Smooth muscle cell (in vitro differentiated cells): ENCODE results near the gene JADE2. TPM values are rescaled to one million over a fixed set of nuclear protein-coding genes. Genes with fewer than 3 reads are reported as not detected.

Experiments used
- DNase-seq: peaks from one replicate; lab custom pipeline; 2025; ENCODE audit not compliant: unreplicated experiment; lab: John Stamatoyannopoulos, UW
- H2AFZ ChIP-seq: fragments of 200-600 bp; sonication (generic); 2 replicates; pipeline ENCODE4 v1.6.0; 2016; ENCODE audit warnings: antibody characterized with exemption, low read depth, mild to moderate bottlenecking
- H3F3A ChIP-seq: fragments of 200-600 bp; sonication (generic); 2 replicates; pipeline ENCODE4 v1.6.0; 2017; ENCODE audit warnings: antibody characterized with exemption, low read depth
- H3K27ac ChIP-seq: fragments of 200-600 bp; sonication (generic); 2 replicates; pipeline ENCODE4 v1.5.1; 2016; ENCODE audit warnings: low read depth, mild to moderate bottlenecking
- H3K27me3 ChIP-seq: fragments of 200-600 bp; sonication (generic); 2 replicates; pipeline ENCODE4 v1.6.1; 2016; ENCODE audit warnings: low read depth, mild to moderate bottlenecking
- H3K36me3 ChIP-seq: fragments of 200-600 bp; sonication (generic); 2 replicates; pipeline ENCODE4 v1.5.1; 2016; ENCODE audit warnings: low read depth
- H3K4me1 ChIP-seq: fragments of 200-600 bp; sonication (generic); 2 replicates; pipeline ENCODE4 v1.5.1; 2016; ENCODE audit warnings: low read depth
- H3K4me2 ChIP-seq: fragments of 200-600 bp; sonication (generic); 2 replicates; pipeline ENCODE4 v1.6.0; 2016; ENCODE audit warnings: mild to moderate bottlenecking
- H3K4me3 ChIP-seq: fragments of 200-600 bp; sonication (generic); 2 replicates; pipeline ENCODE4 v1.5.1; 2016; ENCODE audit warnings: mild to moderate bottlenecking
- H3K79me2 ChIP-seq: fragments of 200-600 bp; sonication (generic); 2 replicates; pipeline ENCODE4 v1.6.0; 2016; ENCODE audit warnings: low read depth, mild to moderate bottlenecking
- H3K9ac ChIP-seq: fragments of 200-600 bp; sonication (generic); 2 replicates; pipeline ENCODE4 v1.6.0; 2016; ENCODE audit warnings: low read depth
- H3K9me3 ChIP-seq: fragments of 200-600 bp; sonication (generic); replicated peaks from 2 replicates; pipeline ENCODE4 v1.5.1; 2016; ENCODE audit warnings: low read depth
- H4K20me1 ChIP-seq: fragments of 200-600 bp; sonication (generic); 2 replicates; pipeline ENCODE4 v1.6.0; 2016; ENCODE audit warnings: low read depth
- CTCF ChIP-seq: fragments of 200-600 bp; sonication (generic); IDR thresholded peaks from 2 replicates; pipeline ENCODE4 v1.5.1; 2017; ENCODE audit warnings: borderline replicate concordance, mild to moderate bottlenecking, antibody characterized with exemption; ENCODE audit not compliant: insufficient read depth, poor library complexity, severe bottlenecking
- WGBS: methylation state at CpG from one replicate; pipeline ENCODE4 v1.1.7; 2016; ENCODE audit warnings: low lambda C conversion rate; 5-methylcytosine and 5-hydroxymethylcytosine counted together
- polyA plus RNA-seq: library from polyadenylated mRNA; unstranded; fragments of >200 nt; fragmentation: Nextera tagmentation; extraction: Ambion mirVana; gene quantifications from 2 replicates; pipeline ENCODE4 v1.2.1, GENCODE V29; 2016
- total RNA-seq: library from RNA; depleted of rRNA; stranded (reverse); fragments of >200 nt; gene quantifications from 2 replicates; pipeline ENCODE4 v1.2.3, GENCODE V29; 2014

The JADE2 gene
- total and polyA plus RNA-seq, 2 experiments from 2014 or later, result 4.3 to 18.0 TPM

DNA sequence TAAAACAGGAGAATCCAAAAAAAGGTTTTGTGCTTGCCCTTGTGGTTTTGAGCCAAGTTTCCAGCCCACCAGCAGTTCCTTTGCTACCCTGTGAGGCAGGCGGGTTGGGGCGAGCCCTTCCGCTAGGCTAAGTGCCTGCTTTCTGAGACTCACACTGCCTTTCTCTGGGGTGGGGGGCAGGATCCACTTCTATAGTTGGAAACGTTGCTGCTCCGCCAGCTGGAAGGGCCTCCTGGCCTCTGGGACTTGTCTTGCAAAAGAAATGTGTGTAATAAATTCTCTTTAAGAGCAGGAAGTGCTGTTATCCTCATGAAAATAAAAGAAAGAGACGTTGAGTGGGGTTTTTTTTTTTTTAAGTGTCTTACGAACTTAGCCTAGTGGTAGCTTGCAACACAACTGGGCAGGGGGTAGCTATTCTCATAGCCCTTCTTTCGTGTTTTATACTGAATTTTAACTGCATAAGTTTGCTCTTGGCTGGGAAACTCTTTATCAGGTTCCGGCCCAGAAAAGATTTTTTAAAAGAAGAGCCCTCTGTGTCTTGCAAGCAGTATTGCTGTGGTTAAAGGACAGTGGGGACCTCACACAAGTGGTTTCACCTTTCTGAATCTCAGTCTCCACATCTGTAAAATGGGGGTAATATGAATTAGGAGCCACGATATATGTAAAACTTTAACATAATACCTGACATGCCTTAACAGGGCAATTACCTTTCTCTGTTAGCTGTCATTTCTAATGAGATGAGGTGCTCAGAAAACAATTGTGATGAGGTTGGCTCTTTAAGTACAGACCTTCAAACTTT is 19.8 kb downstream of the JADE2 start:
- Histone ChIP-seq H3K27me3 (no peaks in the 10 kb centered on the region), H3K4me2 (no peak overlapping the region), H2AFZ (no peak overlapping the region), H3F3A (no peaks in the 10 kb centered on the region), H3K4me3 (no peak overlapping the region), H3K9ac (no peak overlapping the region), H4K20me1 (peaks cover 19% of the 10 kb centered on the region), H3K9me3 (no peaks in the 10 kb centered on the region), H3K27ac (no peak overlapping the region), H3K79me2 (no peaks in the 10 kb centered on the region), H3K36me3 (no peaks in the 10 kb centered on the region), H3K4me1 (no peaks in the 10 kb centered on the region)
- no peak for DNase-seq
- no peak for TF ChIP-seq CTCF
- WGBS, result 74% methylated on average over 10 of the region's 10 CpGs

DNA sequence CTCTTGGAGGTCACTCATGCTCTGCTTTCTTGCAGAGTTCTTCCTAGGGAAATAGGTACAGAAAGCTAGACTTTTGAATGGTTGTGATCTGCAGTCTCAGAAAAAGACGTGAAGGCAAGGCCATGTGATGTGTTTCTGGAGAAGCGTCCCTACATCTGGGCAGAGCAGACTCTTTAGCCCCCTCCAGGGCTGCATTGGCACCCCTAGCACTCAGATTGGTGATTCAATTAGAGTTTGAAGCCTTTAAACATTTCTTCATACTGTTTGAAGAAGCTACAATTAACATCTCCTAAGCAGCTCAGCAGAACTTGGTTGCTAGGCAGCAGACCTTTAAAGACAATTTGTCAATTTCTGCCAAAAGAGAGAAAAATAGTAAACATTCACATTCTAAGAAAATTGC is 21.6 kb downstream of the JADE2 start:
- no peak for DNase-seq
- no peak overlapping the region for H3K4me2 ChIP-seq

DNA sequence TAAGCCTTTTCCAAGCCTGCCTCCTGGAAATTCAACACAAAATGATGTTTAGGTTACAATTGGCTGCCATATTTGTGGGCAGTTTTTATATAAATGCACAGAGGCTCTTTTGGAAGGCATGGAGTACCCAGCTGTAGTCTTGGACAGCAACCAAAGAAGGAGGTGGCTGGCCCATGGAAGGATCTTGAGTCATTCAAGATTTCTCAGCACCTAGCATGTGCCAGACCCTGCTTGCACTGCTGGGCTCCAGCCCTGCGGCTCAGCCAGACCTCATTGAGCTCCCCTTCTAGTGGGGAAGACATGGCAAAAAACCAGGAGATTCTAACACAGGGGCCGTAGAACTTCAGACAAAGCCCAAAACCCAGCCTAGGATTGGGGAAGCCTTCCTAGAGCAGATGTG is 22.1 kb downstream of the JADE2 start:
- H4K20me1 ChIP-seq, result peaks cover 12% of the 10 kb centered on the region
- no peak for TF ChIP-seq CTCF
- no peak overlapping the region for H3K9ac ChIP-seq
- H3K27me3 ChIP-seq, result no peaks in the 10 kb centered on the region
- 87% methylated on average over 2 of the region's 2 CpGs for WGBS
- no peak overlapping the region for H2AFZ ChIP-seq
- H3K4me1 ChIP-seq, result no peaks in the 10 kb centered on the region
- no peak for DNase-seq
- no peaks in the 10 kb centered on the region for H3K36me3 ChIP-seq
- no peaks in the 10 kb centered on the region for H3K9me3 ChIP-seq
- no peak overlapping the region for H3K4me2 ChIP-seq
- no peaks in the 10 kb centered on the region for H3F3A ChIP-seq
- H3K4me3 ChIP-seq, result no peak overlapping the region
- no peaks in the 10 kb centered on the region for H3K79me2 ChIP-seq
- no peak overlapping the region for H3K27ac ChIP-seq

More for the DNA sequence above, 21.6 kb downstream of the JADE2 start:
- Histone ChIP-seq H3K4me3 (no peak overlapping the region), H3K9ac (no peak overlapping the region), H3K4me1 (no peaks in the 10 kb centered on the region), H3K79me2 (no peaks in the 10 kb centered on the region), H3F3A (no peaks in the 10 kb centered on the region), H3K36me3 (no peaks in the 10 kb centered on the region), H3K9me3 (no peaks in the 10 kb centered on the region), H3K27me3 (no peaks in the 10 kb centered on the region), H2AFZ (no peak overlapping the region), H4K20me1 (peaks cover 12% of the 10 kb centered on the region), H3K27ac (no peak overlapping the region)
- no peak for TF ChIP-seq CTCF
- WGBS, result 92% methylated on average over 2 of the region's 2 CpGs
